ENCODE measurements around the gene AGO3. TPM values are rescaled to one million over a fixed set of nuclear protein-coding genes. Genes with fewer than 3 reads are reported as not detected.

Gene AGO3
- total and polyA plus RNA-seq, 3 experiments from 2014 or later = 12.8 to 31.3 (median 30.0) TPM

GRCh38 chr1:35899941-35900340 lies 31.0 kb upstream of the AGO3 start:
- Mint-ChIP-seq H3K9me3 (no peaks in the 10 kb centered on the region), H3K36me3 (peaks cover 0 to 82% (median 30%) of the 10 kb centered on the region in 3 donors), H3K4me3 (no peak overlapping the region), H3K27ac (no peak overlapping the region), H3K4me1 (no peaks in the 10 kb centered on the region), H3K27me3 (peaks cover 0 to 1% of the 10 kb centered on the region in 2 donors)
- H3K27me3 ChIP-seq (ENCODE audit: insufficient read depth, low read length, poor library complexity, severe bottlenecking) = no peaks in the 10 kb centered on the region
- ChIA-PET POLR2A (no interaction called here), CTCF (interaction anchor here (1.0 kb wide), 1 partner anchor 17 kb away, joined by 3 read pairs; the partner anchor contains the start of gene AGO1)
- no peak for DNase-seq
- H3K27ac ChIP-seq (ENCODE audit: low read depth, low read length) = no peak overlapping the region
- H3K4me1 ChIP-seq (ENCODE audit: insufficient read depth, low read length) = no peaks in the 10 kb centered on the region
- H3K4me3 ChIP-seq (ENCODE audit: low read length) = no peak overlapping the region
- H3K9me3 ChIP-seq (ENCODE audit: low read length) = no peaks in the 10 kb centered on the region
- H3K36me3 ChIP-seq (ENCODE audit: insufficient read depth, low read length) = peaks cover 12% of the 10 kb centered on the region

- H3K27me3 ChIP-seq (ENCODE audit: insufficient read depth, low read length, poor library complexity, severe bottlenecking) = no peaks in the 10 kb centered on the region
- no peak overlapping the region for H3K27ac ChIP-seq (ENCODE audit: low read depth, low read length)
- H3K4me1 ChIP-seq (ENCODE audit: insufficient read depth, low read length) = no peaks in the 10 kb centered on the region
- Mint-ChIP-seq H3K36me3 (peaks cover 0 to 80% (median 27%) of the 10 kb centered on the region in 3 donors), H3K27me3 (peaks cover 0 to 1% of the 10 kb centered on the region in 2 donors), H3K4me1 (no peaks in the 10 kb centered on the region), H3K27ac (peak overlapping the region in 1 of 8 donors; percentile 47), H3K4me3 (no peak overlapping the region), H3K9me3 (no peaks in the 10 kb centered on the region)
- POLR2A ChIA-PET = no interaction called here
- peaks cover 10% of the 10 kb centered on the region for H3K36me3 ChIP-seq (ENCODE audit: insufficient read depth, low read length)
- CTCF ChIA-PET = no interaction called here
- no peak for DNase-seq
- H3K4me3 ChIP-seq (ENCODE audit: low read length) = no peak overlapping the region
- H3K9me3 ChIP-seq (ENCODE audit: low read length) = no peaks in the 10 kb centered on the region
These were observed 29.7 kb upstream of the AGO3 start for GRCh38 chr1:35901235-35901634.

- no peak for DNase-seq
- no peak overlapping the region for H3K4me3 ChIP-seq (ENCODE audit: low read length)
- H3K4me1 ChIP-seq (ENCODE audit: insufficient read depth, low read length) = no peaks in the 10 kb centered on the region
- no peak overlapping the region for H3K27ac ChIP-seq (ENCODE audit: low read depth, low read length)
- Mint-ChIP-seq H3K27ac (no peak overlapping the region), H3K4me1 (no peaks in the 10 kb centered on the region), H3K9me3 (no peaks in the 10 kb centered on the region), H3K4me3 (no peak overlapping the region), H3K36me3 (peaks cover 0 to 81% (median 25%) of the 10 kb centered on the region in 3 donors), H3K27me3 (no peaks in the 10 kb centered on the region)
- peaks cover 20% of the 10 kb centered on the region for H3K36me3 ChIP-seq (ENCODE audit: insufficient read depth, low read length)
- H3K9me3 ChIP-seq (ENCODE audit: low read length) = no peaks in the 10 kb centered on the region
- no peaks in the 10 kb centered on the region for H3K27me3 ChIP-seq (ENCODE audit: insufficient read depth, low read length, poor library complexity, severe bottlenecking)
- POLR2A ChIA-PET = interaction anchor here (0.6 kb wide), 1 partner anchor 15 kb away, joined by 6 read pairs; no protein-coding TSS in a partner anchor
- CTCF ChIA-PET = interaction anchor here (0.7 kb wide), 1 partner anchor 22 kb away, joined by 3 read pairs; no protein-coding TSS in a partner anchor
These were observed 28.2 kb upstream of the AGO3 start for GRCh38 chr1:35902671-35903070.

- no peak overlapping the region for H3K4me3 Mint-ChIP-seq
- Histone ChIP-seq H3K27ac (ENCODE audit: low read depth, low read length) (no peak overlapping the region), H3K9me3 (ENCODE audit: low read length) (no peaks in the 10 kb centered on the region), H3K4me1 (ENCODE audit: insufficient read depth, low read length) (no peaks in the 10 kb centered on the region), H3K4me3 (ENCODE audit: low read length) (no peak overlapping the region), H3K27me3 (ENCODE audit: insufficient read depth, low read length, poor library complexity, severe bottlenecking) (no peaks in the 10 kb centered on the region), H3K36me3 (ENCODE audit: insufficient read depth, low read length) (peaks cover 67% of the 10 kb centered on the region)
- peaks cover 24 to 89% (median 40%) of the 10 kb centered on the region in 3 donors for H3K36me3 Mint-ChIP-seq
- ChIA-PET CTCF (interaction anchor here (0.8 to 1.0 kb wide), 3 partner anchors 8 to 32 kb away, joined by 3 to 4 read pairs (median 3); partner anchors contain the start of gene AGO1), POLR2A (no interaction called here)
- no peaks in the 10 kb centered on the region for H3K4me1 Mint-ChIP-seq
- no peak for DNase-seq
- H3K27me3 Mint-ChIP-seq = no peaks in the 10 kb centered on the region
- H3K9me3 Mint-ChIP-seq = no peaks in the 10 kb centered on the region
- peak overlapping the region in 1 of 8 donors; percentile 25 for H3K27ac Mint-ChIP-seq
These were observed 16.2 kb upstream of the AGO3 start for GRCh38 chr1:35914717-35915116.

- DNase-seq = no peak
- Mint-ChIP-seq H3K27me3 (no peaks in the 10 kb centered on the region), H3K36me3 (peaks cover 26 to 91% (median 47%) of the 10 kb centered on the region in 3 donors), H3K9me3 (no peaks in the 10 kb centered on the region), H3K4me1 (no peaks in the 10 kb centered on the region), H3K27ac (no peak overlapping the region), H3K4me3 (no peak overlapping the region)
- Histone ChIP-seq H3K27ac (ENCODE audit: low read depth, low read length) (no peak overlapping the region), H3K4me3 (ENCODE audit: low read length) (no peak overlapping the region), H3K9me3 (ENCODE audit: low read length) (no peaks in the 10 kb centered on the region), H3K27me3 (ENCODE audit: insufficient read depth, low read length, poor library complexity, severe bottlenecking) (no peaks in the 10 kb centered on the region), H3K4me1 (ENCODE audit: insufficient read depth, low read length) (no peaks in the 10 kb centered on the region), H3K36me3 (ENCODE audit: insufficient read depth, low read length) (peaks cover 67% of the 10 kb centered on the region)
- CTCF ChIA-PET = interaction anchor here (0.8 to 1.0 kb wide), 3 partner anchors 9 to 33 kb away, joined by 3 to 4 read pairs (median 3); partner anchors contain the start of gene AGO1
- POLR2A ChIA-PET = interaction anchor here (0.8 kb wide), 1 partner anchor 15 kb away, joined by 3 read pairs; the partner anchor contains the start of gene AGO3
These were observed 15.2 kb upstream of the AGO3 start for GRCh38 chr1:35915693-35916092.

GRCh38 chr1:35923791-35924221 lies 7.1 kb upstream of the AGO3 start:
- DNase-seq = no peak
- peak overlapping the region in 1 of 8 donors; percentile 63 for H3K27ac Mint-ChIP-seq
- CTCF ChIA-PET = interaction anchor here (1.0 kb wide), 1 partner anchor 17 kb away, joined by 3 read pairs; no protein-coding TSS in a partner anchor

GRCh38 chr1:35924838-35925237 lies 6.1 kb upstream of the AGO3 start:
- H3K9me3 ChIP-seq (ENCODE audit: low read length) = no peaks in the 10 kb centered on the region
- H3K36me3 Mint-ChIP-seq = peaks cover 5 to 21% (median 10%) of the 10 kb centered on the region in 3 donors
- ChIA-PET CTCF (interaction anchor here (0.5 kb wide), 1 partner anchor 22 kb away, joined by 3 read pairs; no protein-coding TSS in a partner anchor), POLR2A (no interaction called here)
- H3K27ac Mint-ChIP-seq = peak overlapping the region in 2 of 8 donors; percentile 10 to 61
- H3K9me3 Mint-ChIP-seq = no peaks in the 10 kb centered on the region
- no peak for DNase-seq
- peaks cover 2% of the 10 kb centered on the region for H3K4me1 ChIP-seq (ENCODE audit: insufficient read depth, low read length)
- no peak overlapping the region for H3K4me3 ChIP-seq (ENCODE audit: low read length)
- peaks cover 5% of the 10 kb centered on the region for H3K36me3 ChIP-seq (ENCODE audit: insufficient read depth, low read length)
- H3K27me3 ChIP-seq (ENCODE audit: insufficient read depth, low read length, poor library complexity, severe bottlenecking) = no peaks in the 10 kb centered on the region
- H3K4me1 Mint-ChIP-seq = peaks cover 0 to 8% (median 4%) of the 10 kb centered on the region in 3 donors
- no peak overlapping the region for H3K27ac ChIP-seq (ENCODE audit: low read depth, low read length)
- no peaks in the 10 kb centered on the region for H3K27me3 Mint-ChIP-seq
- H3K4me3 Mint-ChIP-seq = no peak overlapping the region

More at GRCh38 chr1:35923791-35924221, 7.1 kb upstream of the AGO3 start:
- Histone ChIP-seq H3K27ac (ENCODE audit: low read depth, low read length) (no peak overlapping the region), H3K36me3 (ENCODE audit: insufficient read depth, low read length) (peaks cover 15% of the 10 kb centered on the region), H3K4me3 (ENCODE audit: low read length) (no peak overlapping the region), H3K9me3 (ENCODE audit: low read length) (no peaks in the 10 kb centered on the region), H3K4me1 (ENCODE audit: insufficient read depth, low read length) (no peaks in the 10 kb centered on the region), H3K27me3 (ENCODE audit: insufficient read depth, low read length, poor library complexity, severe bottlenecking) (no peaks in the 10 kb centered on the region)
- Mint-ChIP-seq H3K4me1 (no peaks in the 10 kb centered on the region), H3K27me3 (no peaks in the 10 kb centered on the region), H3K36me3 (peaks cover 5 to 32% (median 10%) of the 10 kb centered on the region in 3 donors), H3K9me3 (no peaks in the 10 kb centered on the region), H3K4me3 (no peak overlapping the region)
- POLR2A ChIA-PET = no interaction called here

- Histone ChIP-seq H3K4me3 (ENCODE audit: low read length) (no peak overlapping the region), H3K9me3 (ENCODE audit: low read length) (no peaks in the 10 kb centered on the region), H3K4me1 (ENCODE audit: insufficient read depth, low read length) (peaks cover 7% of the 10 kb centered on the region), H3K27ac (ENCODE audit: low read depth, low read length) (no peak overlapping the region), H3K36me3 (ENCODE audit: insufficient read depth, low read length) (peaks cover 2% of the 10 kb centered on the region), H3K27me3 (ENCODE audit: insufficient read depth, low read length, poor library complexity, severe bottlenecking) (no peaks in the 10 kb centered on the region)
- peaks cover 6 to 13% (median 12%) of the 10 kb centered on the region in 3 donors for H3K4me1 Mint-ChIP-seq
- no peaks in the 10 kb centered on the region for H3K9me3 Mint-ChIP-seq
- no peak overlapping the region for H3K4me3 Mint-ChIP-seq
- peak overlapping the region in 2 of 8 donors; percentile 30 to 67 for H3K27ac Mint-ChIP-seq
- H3K36me3 Mint-ChIP-seq = peaks cover 2 to 16% (median 4%) of the 10 kb centered on the region in 3 donors
- no peak for DNase-seq
- H3K27me3 Mint-ChIP-seq = no peaks in the 10 kb centered on the region
- POLR2A ChIA-PET = no interaction called here
- CTCF ChIA-PET = interaction anchor here (0.7 to 2.2 kb wide), 2 partner anchors 10 to 43 kb away, joined by 3 to 7 read pairs; partner anchors contain the start of gene AGO1
These were observed 5.2 kb upstream of the AGO3 start for GRCh38 chr1:35925741-35926140.

All from CD8-positive, alpha-beta memory T cell (primary cell).